Effector memory CD4-positive, alpha-beta T cell (primary cell): Measurements from ENCODE around the gene ZNF286A.
"Not testable (repeated sequence)": the region's sequence is repeated elsewhere in the genome, so short reads cannot be mapped to it uniquely, and the experiment has no call there.

Experiments used
- DNase-seq, 3 donors: peaks; one replicate each; pipeline ENCODE4 v3.0.0-alpha.2; 2020
- H3K27ac ChIP-seq: 2 replicates; pipeline ENCODE4 v1.7.0; 2013; ENCODE audit warnings: mild to moderate bottlenecking, low read length, moderate library complexity; ENCODE audit not compliant: insufficient read depth, poor library complexity, severe bottlenecking
- H3K27me3 ChIP-seq: replicated peaks from 2 replicates; pipeline ENCODE4 v1.7.0; 2013; ENCODE audit warnings: mild to moderate bottlenecking, low read length; ENCODE audit not compliant: insufficient read depth, control insufficient read depth, poor library complexity, severe bottlenecking
- H3K36me3 ChIP-seq: 2 replicates; pipeline ENCODE4 v1.7.0; 2013; ENCODE audit warnings: mild to moderate bottlenecking, low read length, moderate library complexity; ENCODE audit not compliant: control insufficient read depth, insufficient read depth
- H3K4me1 ChIP-seq: 2 replicates; pipeline ENCODE4 v1.7.0; 2013; ENCODE audit warnings: low read length, mild to moderate bottlenecking; ENCODE audit not compliant: control insufficient read depth, insufficient read depth, poor library complexity, severe bottlenecking
- H3K4me3 ChIP-seq: 2 replicates; pipeline ENCODE4 v1.7.0; 2013; ENCODE audit warnings: low read length, low read depth, mild to moderate bottlenecking; ENCODE audit not compliant: insufficient read depth, poor library complexity, severe bottlenecking
- H3K9me3 ChIP-seq: 2 replicates; pipeline ENCODE4 v1.7.0; 2013; ENCODE audit warnings: mild to moderate bottlenecking, low read length, moderate library complexity; ENCODE audit not compliant: control insufficient read depth

Gene ZNF286A

GRCh38 chr17:15683824-15684478 is 15.6 kb upstream of the ZNF286A start, which contains the start of gene TRIM16:
Gene TRIM16 (minus strand): TSS chr17:15684311. CDS start chr17:15651609, 32,702 bp downstream.
- H3K9me3 ChIP-seq, H3K27me3 ChIP-seq, H3K36me3 ChIP-seq, H3K4me1 ChIP-seq: not testable (repeated sequence)
- H3K27ac ChIP-seq, result peak within 1 kb of the TSS; percentile 60
- DNase-seq, result peak; percentile 62 to 72 (median 69)
- H3K4me3 ChIP-seq, result peak within 1 kb of the TSS; percentile 69

- H3K9me3 ChIP-seq, H3K27me3 ChIP-seq, DNase-seq, H3K4me3 ChIP-seq, H3K27ac ChIP-seq, H3K36me3 ChIP-seq, H3K4me1 ChIP-seq: not testable (repeated sequence)
Observed at GRCh38 chr17:15687494-15687893, 12.1 kb upstream of the ZNF286A start.

GRCh38 chr17:15698967-15699366 is 585 bp upstream of the ZNF286A start:
- DNase-seq, H3K9me3 ChIP-seq, H3K4me1 ChIP-seq, H3K36me3 ChIP-seq, H3K27me3 ChIP-seq: not testable (repeated sequence)
- Histone ChIP-seq H3K27ac (peak overlapping the region; percentile 70), H3K4me3 (peak overlapping the region; percentile 53)

GRCh38 chr17:15699937-15700336 is 385 bp downstream of the ZNF286A start:
- peak overlapping the region; percentile 53 for H3K4me3 ChIP-seq
- not testable (repeated sequence) for H3K27me3 ChIP-seq, H3K4me1 ChIP-seq, H3K9me3 ChIP-seq, H3K36me3 ChIP-seq, DNase-seq
- peak overlapping the region; percentile 70 for H3K27ac ChIP-seq

- H3K27ac ChIP-seq, H3K4me3 ChIP-seq, DNase-seq, H3K9me3 ChIP-seq, H3K4me1 ChIP-seq, H3K27me3 ChIP-seq: not testable (repeated sequence)
- H3K36me3 ChIP-seq, result peaks cover 25% of the 10 kb centered on the region
Observed at GRCh38 chr17:15704239-15704638, 4.7 kb downstream of the ZNF286A start.

- not testable (repeated sequence) for H3K4me3 ChIP-seq, H3K27ac ChIP-seq, H3K4me1 ChIP-seq, H3K9me3 ChIP-seq, H3K27me3 ChIP-seq, DNase-seq
- peaks cover 25% of the 10 kb centered on the region for H3K36me3 ChIP-seq
Observed at GRCh38 chr17:15704813-15705212, 5.3 kb downstream of the ZNF286A start.

- peaks cover 25% of the 10 kb centered on the region for H3K36me3 ChIP-seq
- DNase-seq, H3K27ac ChIP-seq, H3K4me3 ChIP-seq, H3K4me1 ChIP-seq, H3K27me3 ChIP-seq, H3K9me3 ChIP-seq: not testable (repeated sequence)
Observed at GRCh38 chr17:15708879-15709278, 9.3 kb downstream of the ZNF286A start.

- H3K4me1 ChIP-seq, H3K4me3 ChIP-seq, H3K36me3 ChIP-seq, H3K27ac ChIP-seq, H3K9me3 ChIP-seq, DNase-seq, H3K27me3 ChIP-seq: not testable (repeated sequence)
Observed at GRCh38 chr17:15716601-15717563, 17.3 kb downstream of the ZNF286A start.

- H3K27ac ChIP-seq, H3K36me3 ChIP-seq, H3K27me3 ChIP-seq, DNase-seq, H3K4me1 ChIP-seq, H3K4me3 ChIP-seq, H3K9me3 ChIP-seq: not testable (repeated sequence)
Observed at GRCh38 chr17:15730535-15730934, 31.0 kb downstream of the ZNF286A start.

GRCh38 chr17:15731900-15732299 is 32.3 kb downstream of the ZNF286A start, which contains the start of gene TBC1D26:
Gene TBC1D26 (plus strand): TSS chr17:15732283. CDS start chr17:15735349, 3,066 bp downstream.
- DNase-seq, H3K4me1 ChIP-seq, H3K4me3 ChIP-seq, H3K27me3 ChIP-seq, H3K36me3 ChIP-seq, H3K27ac ChIP-seq, H3K9me3 ChIP-seq: not testable (repeated sequence)
